ENCODE data around the gene GRHL3. TPM values are rescaled to one million over a fixed set of nuclear protein-coding genes. Genes with fewer than 3 reads are reported as not detected.

GRHL3 gene
- total RNA-seq, 1 donor from 2014 or later: not detected

Other genes with a start within 250 kb of the GRHL3 start
- 403 TPM for gene MYOM3, start 207.2 kb upstream of the GRHL3 start, total RNA-seq
- 0.24 TPM for gene IL22RA1, start 176.2 kb upstream of the GRHL3 start, total RNA-seq
- 2.8 TPM for gene IFNLR1, start 132.1 kb upstream of the GRHL3 start, total RNA-seq
- 6.8 TPM for gene STPG1, start 94.4 kb downstream of the GRHL3 start, total RNA-seq
- gene NIPAL3, start 96.4 kb downstream of the GRHL3 start, total RNA-seq: 30.9 TPM
- 5.9 TPM for gene RCAN3, start 183.5 kb downstream of the GRHL3 start, total RNA-seq
- gene NCMAP, start 236.7 kb downstream of the GRHL3 start, total RNA-seq: 0.22 TPM

Measured in Right ventricle myocardium inferior (tissue), 1 donor.